ENCODE data around the gene CLK2.

Gene CLK2

GRCh38 chr1:155273343-155274245, at the start of gene CLK2:
Gene CLK2, minus strand, starts transcription at chr1:155273504. Its CDS starts 2,527 bp downstream, at chr1:155270977.
- DNase-seq (ENCODE audit: low read depth in 2 of 3, low spot score in 2 of 3), result peak; percentile 89 to 95 (median 90)

DNA sequence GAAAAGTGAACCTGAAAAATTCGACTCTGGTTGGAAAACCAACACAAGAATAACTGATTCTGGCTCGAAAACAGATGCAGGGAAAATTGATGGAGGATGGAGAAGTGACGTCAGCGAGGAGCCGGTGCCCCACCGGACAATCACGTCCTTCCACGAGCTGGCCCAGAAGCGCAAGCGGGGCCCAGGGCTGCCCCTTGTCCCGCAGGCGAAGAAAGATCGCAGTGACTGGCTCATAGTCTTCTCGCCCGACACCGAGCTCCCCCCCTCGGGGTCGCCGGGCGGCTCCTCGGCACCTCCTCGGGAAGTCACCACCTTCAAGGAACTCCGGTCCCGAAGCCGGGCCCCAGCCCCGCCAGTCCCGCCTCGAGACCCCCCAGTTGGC, 49.3 kb upstream of the CLK2 start:
- DNase-seq (ENCODE audit: low read depth in 2 of 3, low spot score in 2 of 3), result no peak

DNA sequence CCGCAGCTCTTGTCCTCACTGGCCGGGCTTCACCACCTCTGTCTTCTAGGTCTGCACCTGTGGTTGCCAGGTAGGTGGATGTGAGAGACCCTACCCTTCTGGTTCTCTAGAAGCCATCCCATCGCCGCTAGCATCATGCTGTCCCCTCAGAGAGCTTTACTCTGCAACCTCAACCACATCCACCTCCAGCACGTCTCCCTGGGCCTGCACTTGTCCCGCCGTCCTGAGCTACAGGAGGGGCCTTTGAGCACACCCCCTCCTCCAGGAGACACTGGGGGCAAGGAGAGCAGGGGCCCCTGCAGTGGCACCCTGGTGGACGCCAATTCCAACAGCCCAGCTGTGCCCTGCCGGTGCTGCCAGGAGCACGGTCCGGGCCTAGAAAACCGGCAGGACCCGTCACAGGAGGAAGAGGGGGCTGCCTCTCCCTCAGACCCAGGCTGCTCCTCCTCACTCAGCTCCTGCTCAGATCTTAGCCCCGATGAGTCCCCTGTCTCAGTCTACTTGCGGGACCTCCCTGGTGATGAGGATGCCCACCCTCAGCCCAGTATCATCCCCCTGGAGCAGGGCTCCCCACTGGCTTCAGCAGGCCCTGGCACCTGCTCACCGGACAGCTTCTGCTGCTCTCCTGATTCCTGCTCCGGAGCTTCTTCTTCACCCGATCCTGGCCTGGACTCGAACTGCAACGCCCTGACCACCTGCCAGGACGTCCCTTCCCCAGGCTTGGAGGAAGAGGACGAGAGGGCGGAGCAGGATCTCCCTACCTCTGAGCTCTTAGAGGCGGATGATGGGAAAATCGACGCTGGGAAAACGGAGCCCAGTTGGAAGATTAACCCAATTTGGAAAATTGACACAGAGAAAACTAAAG, 48.6 kb upstream of the CLK2 start:
- DNase-seq (ENCODE audit: low read depth in 2 of 3, low spot score in 2 of 3), result no peak

- no peak for DNase-seq (ENCODE audit: low read depth in 2 of 3, low spot score in 2 of 3)
These were observed 47.6 kb upstream of the CLK2 start, which contains the start of gene RUSC1 for GRCh38 chr1:155320661-155321617. Gene RUSC1, plus strand, starts transcription at chr1:155320894. Its CDS starts 880 bp downstream, at chr1:155321774.

GRCh38 chr1:155320252-155320651, 46.9 kb upstream of the CLK2 start:
- no peak for DNase-seq (ENCODE audit: low read depth in 2 of 3, low spot score in 2 of 3)

DNA sequence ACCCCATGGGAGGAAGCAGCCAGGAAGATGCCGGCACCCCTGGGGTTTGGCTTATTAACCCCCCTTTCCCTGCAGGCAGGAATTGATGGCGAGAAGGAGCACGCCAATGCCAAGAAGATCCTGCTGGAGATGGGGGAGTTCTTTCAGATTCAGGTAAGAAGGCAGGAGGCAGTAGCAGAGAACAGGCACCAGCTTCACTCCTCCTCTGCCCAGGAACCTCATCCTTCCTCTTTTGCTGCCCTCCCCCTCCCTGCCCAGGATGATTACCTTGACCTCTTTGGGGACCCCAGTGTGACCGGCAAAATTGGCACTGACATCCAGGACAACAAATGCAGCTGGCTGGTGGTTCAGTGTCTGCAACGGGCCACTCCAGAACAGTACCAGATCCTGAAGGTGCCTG, 46.2 kb upstream of the CLK2 start:
- no peak for DNase-seq (ENCODE audit: low read depth in 2 of 3, low spot score in 2 of 3)

DNA sequence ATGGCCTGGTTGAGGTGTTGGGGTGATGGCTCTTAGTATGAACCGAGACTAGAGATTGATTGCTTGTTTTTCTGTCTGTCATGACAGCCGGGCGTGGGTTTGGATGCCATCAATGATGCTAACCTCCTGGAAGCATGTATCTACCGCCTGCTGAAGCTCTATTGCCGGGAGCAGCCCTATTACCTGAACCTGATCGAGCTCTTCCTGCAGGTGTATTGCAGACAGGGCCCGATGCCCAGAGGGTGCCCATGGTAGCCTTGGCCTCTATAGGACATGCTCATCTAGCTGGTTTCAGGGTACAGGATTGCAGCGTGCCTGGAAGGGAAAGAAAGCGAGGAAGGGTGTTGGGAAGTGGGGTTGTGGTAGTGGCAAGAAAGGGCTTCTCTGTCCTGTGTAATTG, 44.8 kb upstream of the CLK2 start:
- DNase-seq (ENCODE audit: low read depth in 2 of 3, low spot score in 2 of 3), result no peak

DNA sequence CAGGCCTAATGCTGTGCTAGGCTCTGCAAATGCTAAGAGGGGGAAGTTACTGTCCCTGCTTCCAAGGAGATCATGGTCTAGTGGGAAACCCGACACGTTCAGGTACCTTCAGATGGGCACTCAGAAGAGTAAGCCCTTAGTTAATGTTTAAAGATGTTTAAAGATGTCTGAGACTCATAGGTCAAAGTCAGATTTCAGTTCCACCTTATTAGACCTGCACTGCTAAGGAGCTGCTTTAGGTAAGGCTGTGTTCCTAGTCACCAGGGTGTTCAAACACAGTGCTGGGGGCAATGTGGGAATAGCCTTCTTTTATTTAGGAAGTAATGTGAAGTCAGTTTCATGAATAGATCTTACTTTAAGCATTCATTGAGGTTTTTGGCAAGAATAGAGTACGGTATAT, 43.6 kb upstream of the CLK2 start:
- no peak for DNase-seq (ENCODE audit: low read depth in 2 of 3, low spot score in 2 of 3)

- DNase-seq (ENCODE audit: low read depth in 2 of 3, low spot score in 2 of 3), result no peak
These were observed 40.0 kb upstream of the CLK2 start for GRCh38 chr1:155313261-155313660.

- no peak for DNase-seq (ENCODE audit: low read depth in 2 of 3, low spot score in 2 of 3)
These were observed 36.2 kb upstream of the CLK2 start for GRCh38 chr1:155309423-155310021.

GRCh38 chr1:155308493-155309422, 35.5 kb upstream of the CLK2 start, which contains the start of gene FDPS:
Gene FDPS, plus strand, starts transcription at chr1:155308866. Its CDS starts 924 bp downstream, at chr1:155309790.
- peak; percentile 68 to 94 (median 85) for DNase-seq (ENCODE audit: low read depth in 2 of 3, low spot score in 2 of 3)

DNA sequence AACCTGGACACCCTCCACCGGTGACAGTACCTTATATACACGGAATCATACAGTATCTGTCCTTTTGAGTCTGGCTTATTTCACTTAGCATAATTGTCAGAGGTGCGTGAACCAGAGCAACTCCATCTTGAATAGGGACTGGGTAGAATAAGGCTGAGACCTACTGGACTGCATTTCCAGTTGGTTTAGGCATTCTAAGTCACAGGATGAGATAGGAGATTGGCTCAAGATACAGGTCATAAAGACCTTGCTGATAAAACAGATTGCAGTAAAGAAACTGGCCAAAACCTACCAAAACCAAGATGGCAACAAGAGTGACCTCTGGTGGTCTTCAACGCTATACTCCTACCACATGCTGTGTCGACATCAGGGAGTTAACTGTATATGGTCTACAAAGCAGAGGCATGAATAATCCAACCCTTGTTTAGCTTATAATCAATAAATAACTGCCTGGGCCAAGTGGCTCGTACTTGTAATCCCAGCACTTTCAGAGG, 34.0 kb upstream of the CLK2 start:
- no peak for DNase-seq (ENCODE audit: low read depth in 2 of 3, low spot score in 2 of 3)

- no peak for DNase-seq (ENCODE audit: low read depth in 2 of 3, low spot score in 2 of 3)
These were observed 32.6 kb upstream of the CLK2 start for GRCh38 chr1:155305881-155306391.

GRCh38 chr1:155304558-155305063, 31.3 kb upstream of the CLK2 start:
- no peak for DNase-seq (ENCODE audit: low read depth in 2 of 3, low spot score in 2 of 3)

DNA sequence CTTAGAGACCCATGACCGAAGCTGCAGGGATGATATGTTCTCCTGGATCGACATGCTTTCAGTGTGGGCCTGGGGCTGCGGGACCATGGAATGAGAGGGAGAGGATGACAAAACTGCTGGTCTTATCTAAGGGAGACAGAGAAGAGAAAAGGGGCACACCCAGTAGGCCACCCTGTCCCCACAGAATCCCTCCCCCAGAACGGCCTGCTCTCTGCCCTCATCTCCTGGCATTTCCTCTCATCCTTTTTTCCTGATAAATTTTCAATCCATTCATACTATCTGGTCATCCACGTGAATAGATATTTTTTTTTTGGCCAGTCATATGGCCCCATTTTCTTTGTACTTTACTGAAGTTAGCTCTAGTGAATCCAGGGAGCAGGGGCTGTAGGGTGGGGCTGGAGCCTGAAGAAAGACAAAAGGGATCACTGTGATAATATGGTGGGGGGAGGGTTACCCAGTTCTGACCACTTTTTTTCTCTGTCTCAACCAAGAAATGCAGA, 28.1 kb upstream of the CLK2 start, which contains the start of gene PKLR:
TSS of gene PKLR (minus strand) at position 97 of the 500 bp plus-strand sequence. CDS start at position 54, 43 bp downstream.
- no peak for DNase-seq (ENCODE audit: low read depth in 2 of 3, low spot score in 2 of 3)

- no peak for DNase-seq (ENCODE audit: low read depth in 2 of 3, low spot score in 2 of 3)
These were observed 27.4 kb upstream of the CLK2 start for GRCh38 chr1:155300553-155301329.

DNA sequence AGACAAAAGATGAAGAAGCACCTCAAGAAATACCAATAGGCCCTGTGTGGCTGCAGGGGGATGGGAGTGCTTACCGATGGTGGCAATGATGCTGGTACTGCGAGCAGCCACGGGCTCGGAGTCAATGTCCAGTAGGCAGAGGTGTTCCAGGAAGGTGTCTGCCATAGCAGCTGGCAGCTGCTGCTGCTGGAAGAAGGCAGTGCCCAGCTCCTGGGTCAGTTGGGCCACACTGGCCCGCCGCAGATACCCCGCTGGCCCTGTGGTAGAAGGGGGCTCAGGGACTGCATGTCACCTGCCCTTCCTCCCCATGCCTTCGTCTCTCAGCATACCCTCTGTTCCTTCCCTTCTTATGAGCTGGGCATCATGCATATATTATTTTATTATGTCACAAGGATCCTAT, 26.7 kb upstream of the CLK2 start:
- no peak for DNase-seq (ENCODE audit: low read depth in 2 of 3, low spot score in 2 of 3)

Measured in activated CD8-positive, alpha-beta memory T cell treated with anti-CD3 and anti-CD28 coated beads for 48 hours (primary cell).